Caco-2 (cell line): ENCODE data around the gene ALK. TPM values are rescaled to one million over a fixed set of nuclear protein-coding genes. Genes with fewer than 3 reads are reported as not detected.

Experiments used
- BruUV-seq: library from RNA; stranded (reverse); fragments of 400-500 nt; replicated peaks from 2 replicates; lab custom pipeline; 2021; lab: Mats Ljungman, UMichigan
- CTCF ChIA-PET: fragments of 300-600 bp; sonication (Branson Sonifier 250); formaldehyde crosslinking; loops from one replicate; lab custom pipeline; 2022; ENCODE audit warnings: antibody characterized with exemption; lab: Charles Lee
- POLR2A ChIA-PET: fragments of 300-600 bp; sonication (Branson Sonifier 250); formaldehyde crosslinking; loops from one replicate; lab custom pipeline; 2022; ENCODE audit warnings: antibody characterized with exemption; lab: Charles Lee
- DNase-seq, 2 experiments: peaks; one replicate each; pipeline versions ENCODE4 v3.0.0 to v3.0.0-alpha.2; 2020 to 2022
- H3K27me3 ChIP-seq: replicated peaks from 2 replicates; pipeline ENCODE4 v1.6.0; 2011; ENCODE audit warnings: low read length; ENCODE audit not compliant: control insufficient read depth, insufficient read depth
- H3K36me3 ChIP-seq: 2 replicates; pipeline ENCODE4 v1.5.1; 2011; ENCODE audit warnings: low read length; ENCODE audit not compliant: control insufficient read depth, insufficient read depth
- H3K4me1 ChIP-seq: fragments of 250-450 bp; sonication (Bioruptor Pico); 2 replicates; pipeline ENCODE4 v1.5.1; 2020; ENCODE audit warnings: mild to moderate bottlenecking
- H3K4me3 ChIP-seq: 2 replicates; pipeline ENCODE4 v1.5.1; 2011; ENCODE audit warnings: low read depth, mild to moderate bottlenecking, control low read depth, low read length
- H3K9me3 ChIP-seq: fragments of 250-450 bp; sonication (Bioruptor Pico); 2 replicates; pipeline ENCODE4 v1.5.1; 2020; ENCODE audit warnings: mild to moderate bottlenecking, moderate library complexity
- H3K27ac Mint-ChIP-seq: one replicate; pipeline ENCODE4 v1.8.0; 2022; ENCODE audit warnings: mixed read lengths; ENCODE audit not compliant: unreplicated experiment
- H3K27me3 Mint-ChIP-seq: one replicate; pipeline ENCODE4 v1.8.0; 2022; ENCODE audit warnings: mixed read lengths; ENCODE audit not compliant: insufficient read depth, unreplicated experiment
- H3K36me3 Mint-ChIP-seq: one replicate; pipeline ENCODE4 v1.8.0; 2022; ENCODE audit warnings: mild to moderate bottlenecking, mixed read lengths; ENCODE audit not compliant: insufficient read depth, unreplicated experiment
- H3K4me1 Mint-ChIP-seq: one replicate; pipeline ENCODE4 v1.8.0; 2022; ENCODE audit warnings: low read depth, mixed read lengths; ENCODE audit not compliant: unreplicated experiment
- H3K4me3 Mint-ChIP-seq: one replicate; pipeline ENCODE4 v1.8.0; 2022; ENCODE audit warnings: mild to moderate bottlenecking, moderate library complexity, mixed read lengths; ENCODE audit not compliant: unreplicated experiment
- H3K9me3 Mint-ChIP-seq: one replicate; pipeline ENCODE4 v1.8.0; 2022; ENCODE audit warnings: mixed read lengths; ENCODE audit not compliant: unreplicated experiment
- intact Hi-C: fragments of 100-400 bp; cut with micrococcal nuclease; formaldehyde crosslinking; loops from one replicate; pipeline ENCODE4 v1.10.0; 2022; ENCODE audit not compliant: unreplicated experiment
- total RNA-seq: library from RNA; stranded (reverse); gene quantifications from 2 replicates; pipeline ENCODE4 v1.2.3, GENCODE V29; 2022
- TF ChIP-seq, protein P1 (sequence below), 2 experiments: fragments of 200-600 bp in 1 of 2; IDR thresholded peaks; 1 replicate in 1 of 2; 2 replicates in 1 of 2; pipeline versions ENCODE4 v1.5.1 to v1.8.0; 2011 to 2022; ENCODE audit warnings: antibody characterized with exemption in 1 of 2, control low read depth in 1 of 2, inconsistent platforms in 1 of 2, low read depth in 1 of 2, low read length in 1 of 2, mild to moderate bottlenecking in 1 of 2, moderate library complexity in 1 of 2; ENCODE audit not compliant: insufficient read depth in 1 of 2, severe bottlenecking in 1 of 2, unreplicated experiment in 1 of 2

Gene ALK
- total RNA-seq, 1 experiment from 2014 or later, result 0.11 TPM

DNA sequence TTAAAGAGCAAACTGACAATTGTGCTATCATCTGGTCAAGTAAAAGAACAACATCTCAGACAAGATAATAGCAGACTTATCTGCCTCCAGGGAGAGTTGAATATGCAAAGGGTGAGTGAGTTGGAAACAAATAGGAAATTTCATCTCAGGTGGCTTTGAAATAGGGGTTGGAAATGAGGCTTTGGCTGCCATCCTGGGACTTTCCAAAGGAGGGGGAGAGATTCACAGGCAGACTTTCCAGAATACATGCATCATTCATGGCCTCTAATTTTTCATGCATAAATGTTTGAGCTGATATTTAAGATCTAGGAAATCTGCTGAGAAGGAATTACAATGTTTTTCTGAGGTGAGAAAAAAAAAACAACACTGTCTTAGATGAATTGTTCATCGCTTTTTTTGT lies 300.5 kb downstream of the ALK start:
- H3K4me1 ChIP-seq, result peaks cover 4% of the 10 kb centered on the region; the same call in 1 of the 2 replicates
- peaks cover 11% of the 10 kb centered on the region for H3K27me3 Mint-ChIP-seq
- H3K4me1 Mint-ChIP-seq, result no peaks in the 10 kb centered on the region
- no peaks in the 10 kb centered on the region for H3K36me3 ChIP-seq
- H3K27ac Mint-ChIP-seq, result no peak overlapping the region
- H3K4me3 ChIP-seq, result no peak overlapping the region
- H3K27me3 ChIP-seq, result no peaks in the 10 kb centered on the region
- no peaks in the 10 kb centered on the region for H3K9me3 Mint-ChIP-seq
- CTCF ChIA-PET, result no interaction called here
- TF ChIP-seq, protein P1, sequence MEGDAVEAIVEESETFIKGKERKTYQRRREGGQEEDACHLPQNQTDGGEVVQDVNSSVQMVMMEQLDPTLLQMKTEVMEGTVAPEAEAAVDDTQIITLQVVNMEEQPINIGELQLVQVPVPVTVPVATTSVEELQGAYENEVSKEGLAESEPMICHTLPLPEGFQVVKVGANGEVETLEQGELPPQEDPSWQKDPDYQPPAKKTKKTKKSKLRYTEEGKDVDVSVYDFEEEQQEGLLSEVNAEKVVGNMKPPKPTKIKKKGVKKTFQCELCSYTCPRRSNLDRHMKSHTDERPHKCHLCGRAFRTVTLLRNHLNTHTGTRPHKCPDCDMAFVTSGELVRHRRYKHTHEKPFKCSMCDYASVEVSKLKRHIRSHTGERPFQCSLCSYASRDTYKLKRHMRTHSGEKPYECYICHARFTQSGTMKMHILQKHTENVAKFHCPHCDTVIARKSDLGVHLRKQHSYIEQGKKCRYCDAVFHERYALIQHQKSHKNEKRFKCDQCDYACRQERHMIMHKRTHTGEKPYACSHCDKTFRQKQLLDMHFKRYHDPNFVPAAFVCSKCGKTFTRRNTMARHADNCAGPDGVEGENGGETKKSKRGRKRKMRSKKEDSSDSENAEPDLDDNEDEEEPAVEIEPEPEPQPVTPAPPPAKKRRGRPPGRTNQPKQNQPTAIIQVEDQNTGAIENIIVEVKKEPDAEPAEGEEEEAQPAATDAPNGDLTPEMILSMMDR (IDR thresholded peaks at IDR 0.05; ENCODE audit: insufficient read depth in 1 of 2, low read depth in 1 of 2, low read length in 1 of 2, severe bottlenecking in 1 of 2, unreplicated experiment in 1 of 2), result no peak
- intact Hi-C loops, result no loop called here
- H3K36me3 Mint-ChIP-seq, result no peaks in the 10 kb centered on the region
- H3K4me3 Mint-ChIP-seq, result no peak overlapping the region
- no peak for DNase-seq
- POLR2A ChIA-PET, result no interaction called here
- no peaks in the 10 kb centered on the region for H3K9me3 ChIP-seq
- no TSS peak for BruUV-seq

GRCh38 chr2:29619689-29620088 lies 301.7 kb downstream of the ALK start:
- Mint-ChIP-seq H3K27ac (no peak overlapping the region), H3K4me3 (no peak overlapping the region), H3K27me3 (peaks cover 9% of the 10 kb centered on the region), H3K4me1 (no peaks in the 10 kb centered on the region), H3K36me3 (no peaks in the 10 kb centered on the region), H3K9me3 (no peaks in the 10 kb centered on the region)
- H3K36me3 ChIP-seq, result no peaks in the 10 kb centered on the region
- no TSS peak for BruUV-seq
- peaks cover 4% of the 10 kb centered on the region; the same call in 1 of the 2 replicates for H3K4me1 ChIP-seq
- H3K27me3 ChIP-seq, result no peaks in the 10 kb centered on the region
- H3K4me3 ChIP-seq, result no peak overlapping the region
- intact Hi-C loops, result no loop called here
- no peaks in the 10 kb centered on the region for H3K9me3 ChIP-seq
- DNase-seq, result no peak
- CTCF ChIA-PET, result no interaction called here
- POLR2A ChIA-PET, result no interaction called here
- TF ChIP-seq, protein P1 (IDR thresholded peaks at IDR 0.05; ENCODE audit: insufficient read depth in 1 of 2, low read depth in 1 of 2, low read length in 1 of 2, severe bottlenecking in 1 of 2, unreplicated experiment in 1 of 2), result no peak

GRCh38 chr2:29618024-29618423 lies 303.4 kb downstream of the ALK start:
- no peaks in the 10 kb centered on the region for H3K4me1 Mint-ChIP-seq
- H3K9me3 Mint-ChIP-seq, result no peaks in the 10 kb centered on the region
- ChIA-PET CTCF (no interaction called here), POLR2A (no interaction called here)
- H3K27me3 Mint-ChIP-seq, result peaks cover 12% of the 10 kb centered on the region
- DNase-seq, result no peak
- H3K27me3 ChIP-seq, result 0 out of 2 replicates have a peak, but pooled peaks cover 1% of the 10 kb centered on the region
- no peaks in the 10 kb centered on the region for H3K36me3 Mint-ChIP-seq
- no TSS peak for BruUV-seq
- no peaks in the 10 kb centered on the region for H3K36me3 ChIP-seq
- no peaks in the 10 kb centered on the region for H3K9me3 ChIP-seq
- TF ChIP-seq, protein P1 (IDR thresholded peaks at IDR 0.05; ENCODE audit: insufficient read depth in 1 of 2, low read depth in 1 of 2, low read length in 1 of 2, severe bottlenecking in 1 of 2, unreplicated experiment in 1 of 2), result no peak
- intact Hi-C loops, result no loop called here
- H3K4me3 Mint-ChIP-seq, result no peak overlapping the region
- peaks cover 4% of the 10 kb centered on the region; the same call in 1 of the 2 replicates for H3K4me1 ChIP-seq
- H3K27ac Mint-ChIP-seq, result no peak overlapping the region
- H3K4me3 ChIP-seq, result no peak overlapping the region
